GM06990 (cell line): ENCODE data around the gene MET.

ENCODE experiments used
- DNase-seq: peaks from one replicate; pipeline ENCODE4 v3.0.0-alpha.2; 2011; ENCODE audit not compliant: insufficient read length; ENCODE audit errors: extremely low read depth
- H3K27me3 ChIP-seq: replicated peaks from 2 replicates; pipeline ENCODE4 v1.6.0; 2011; ENCODE audit warnings: low read length; ENCODE audit not compliant: control insufficient read depth, insufficient read depth
- H3K36me3 ChIP-seq: 2 replicates; pipeline ENCODE4 v1.5.1; 2011; ENCODE audit warnings: low read length; ENCODE audit not compliant: control insufficient read depth, insufficient read depth
- H3K4me3 ChIP-seq: replicated peaks from 2 replicates; pipeline ENCODE4 v1.5.1; 2011; ENCODE audit warnings: low read depth, mild to moderate bottlenecking, control low read depth, low read length
- CTCF ChIP-seq: IDR thresholded peaks from 2 replicates; pipeline ENCODE4 v1.5.1; 2011; ENCODE audit warnings: low read length, control low read depth, mild to moderate bottlenecking, inconsistent platforms; ENCODE audit not compliant: insufficient read depth, poor library complexity, severe bottlenecking

MET gene

DNA sequence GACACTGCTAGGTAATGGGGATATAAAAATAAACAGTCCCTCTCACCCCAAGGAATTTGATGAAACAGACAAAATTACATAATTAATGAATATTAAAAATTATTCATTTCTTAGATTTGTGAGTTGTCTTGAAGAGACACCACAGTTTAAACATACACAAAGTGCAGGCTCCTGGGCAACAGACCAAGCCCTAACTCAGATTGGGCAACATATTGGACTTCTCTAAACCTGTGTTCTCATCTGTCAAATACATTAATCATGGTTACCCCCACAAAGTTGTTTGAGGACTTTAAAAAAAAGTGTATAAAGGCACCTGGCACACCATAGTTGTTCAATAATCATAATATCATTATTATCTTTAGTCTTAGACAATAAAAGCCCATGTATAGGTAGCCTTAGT, 127.9 kb downstream of the MET start:
- no peak for DNase-seq
- TF ChIP-seq CTCF, result no peak
- H3K36me3 ChIP-seq, result no peaks in the 10 kb centered on the region
- no peak overlapping the region for H3K4me3 ChIP-seq
- no peaks in the 10 kb centered on the region; the same call in 1 of the 2 replicates for H3K27me3 ChIP-seq

GRCh38 chr7:116800594-116800993, 128.6 kb downstream of the MET start:
- DNase-seq, result no peak
- Histone ChIP-seq H3K36me3 (no peaks in the 10 kb centered on the region), H3K4me3 (no peak overlapping the region), H3K27me3 (peaks cover 2% of the 10 kb centered on the region)
- no peak for TF ChIP-seq CTCF

DNA sequence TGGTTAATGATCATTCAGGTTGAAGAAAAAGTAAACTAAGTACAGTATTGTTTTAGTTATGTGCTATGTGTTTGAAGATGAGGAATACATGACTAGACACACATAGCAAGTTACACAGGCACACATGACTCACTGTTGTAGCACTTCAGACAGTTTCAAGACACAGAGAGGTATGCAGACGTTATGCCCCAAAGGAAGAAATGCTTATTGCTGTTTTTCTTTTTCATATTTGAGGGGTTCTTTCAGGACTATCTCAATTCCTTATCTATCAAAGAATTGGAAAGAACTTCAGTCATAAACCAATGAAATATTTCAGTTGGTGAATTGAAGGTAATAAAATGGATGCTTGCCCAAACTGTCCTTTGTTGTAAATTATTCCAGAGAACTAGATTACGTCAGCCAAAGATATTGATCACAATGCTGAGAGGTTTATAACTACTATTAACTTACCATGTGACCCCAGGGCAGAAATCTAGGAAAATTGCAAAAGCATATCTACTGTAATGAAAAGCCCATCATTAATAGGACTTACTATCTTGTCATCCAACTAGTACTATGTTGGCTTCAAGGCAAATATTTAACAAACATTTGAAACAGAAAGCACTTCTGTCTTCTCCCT, 129.2 kb downstream of the MET start:
- TF ChIP-seq CTCF, result no peak
- H3K27me3 ChIP-seq, result peaks cover 2% of the 10 kb centered on the region
- no peak overlapping the region for H3K4me3 ChIP-seq
- no peaks in the 10 kb centered on the region for H3K36me3 ChIP-seq
- no peak for DNase-seq

DNA sequence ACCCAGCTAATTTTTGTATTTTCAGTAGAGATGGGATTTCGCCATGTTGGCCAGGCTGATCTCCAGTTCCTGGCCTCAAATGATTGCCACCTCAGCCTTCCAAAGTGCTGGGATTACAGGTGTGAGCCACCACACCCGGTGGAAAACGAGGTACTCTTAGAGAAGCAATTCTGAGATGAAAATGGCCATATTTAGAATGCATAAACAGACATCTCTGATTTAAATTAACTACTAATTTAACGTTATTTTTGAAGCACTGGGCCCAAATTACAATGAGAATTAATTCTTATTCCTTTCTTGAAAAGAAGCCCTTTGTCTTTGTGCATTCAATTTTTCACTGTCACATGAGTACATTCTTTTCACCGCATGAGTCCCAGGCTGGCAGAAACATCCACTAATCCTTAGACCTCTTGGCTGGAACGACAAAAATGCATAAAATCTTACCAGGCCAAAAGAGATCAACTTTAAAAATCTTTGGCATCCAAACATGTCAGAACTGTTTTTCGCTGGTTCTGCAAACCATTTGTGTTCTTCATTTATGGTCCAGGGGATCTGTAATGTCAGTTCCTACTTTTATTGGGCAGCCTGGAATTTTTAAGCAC, 130.2 kb downstream of the MET start:
- no peak for TF ChIP-seq CTCF
- no peak for DNase-seq
- H3K4me3 ChIP-seq, result no peak overlapping the region
- H3K27me3 ChIP-seq, result peaks cover 2% of the 10 kb centered on the region
- H3K36me3 ChIP-seq, result no peaks in the 10 kb centered on the region

GRCh38 chr7:116802746-116803152, 130.8 kb downstream of the MET start:
- Histone ChIP-seq H3K4me3 (no peak overlapping the region), H3K27me3 (peaks cover 2% of the 10 kb centered on the region), H3K36me3 (no peaks in the 10 kb centered on the region)
- DNase-seq, result peak; percentile 3
- TF ChIP-seq CTCF, result peak; percentile 55
